ENCODE measurements around the gene USP6NL.
"Not testable (repeated sequence)": the region's sequence is repeated elsewhere in the genome, so short reads cannot be mapped to it uniquely, and the experiment has no call there.

The USP6NL gene

DNA sequence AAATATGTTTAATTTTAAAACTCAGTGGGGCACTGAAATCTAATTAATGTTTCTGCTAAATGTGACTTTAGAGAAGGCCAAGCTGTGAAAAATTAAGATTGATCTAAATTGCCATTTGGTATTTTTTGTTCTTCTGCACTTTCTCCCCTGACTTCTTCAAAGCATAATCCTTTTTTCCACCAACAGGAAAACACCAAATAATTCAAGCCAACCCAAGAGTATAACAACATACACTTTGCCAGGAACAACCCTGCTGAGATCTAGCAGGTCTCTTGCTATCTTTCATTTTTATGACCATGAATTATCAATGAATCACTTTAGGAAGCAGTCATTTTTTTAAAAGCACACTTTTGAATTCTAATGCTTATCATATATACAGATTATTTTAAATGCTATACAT, 100.1 kb downstream of the USP6NL start:
- no peak for DNase-seq

DNA sequence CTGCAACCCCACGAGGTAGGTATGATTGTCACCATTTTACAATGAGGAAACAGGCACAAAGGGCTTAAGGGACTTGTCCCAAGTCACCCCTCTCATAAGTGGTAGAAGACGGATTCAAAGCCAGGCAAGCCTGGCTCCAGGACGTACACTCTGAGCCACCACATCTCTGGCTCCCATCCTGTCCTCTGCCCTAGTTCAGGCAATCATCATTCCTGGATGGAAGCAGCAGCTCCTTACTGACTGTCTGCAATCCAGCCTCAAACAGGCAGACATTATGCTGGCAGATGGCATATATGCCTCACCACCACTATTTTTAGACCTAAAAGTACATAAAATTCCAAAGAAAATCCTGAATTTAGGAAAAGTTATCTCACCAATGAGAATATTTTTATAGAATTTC, 100.7 kb downstream of the USP6NL start:
- DNase-seq = no peak

DNA sequence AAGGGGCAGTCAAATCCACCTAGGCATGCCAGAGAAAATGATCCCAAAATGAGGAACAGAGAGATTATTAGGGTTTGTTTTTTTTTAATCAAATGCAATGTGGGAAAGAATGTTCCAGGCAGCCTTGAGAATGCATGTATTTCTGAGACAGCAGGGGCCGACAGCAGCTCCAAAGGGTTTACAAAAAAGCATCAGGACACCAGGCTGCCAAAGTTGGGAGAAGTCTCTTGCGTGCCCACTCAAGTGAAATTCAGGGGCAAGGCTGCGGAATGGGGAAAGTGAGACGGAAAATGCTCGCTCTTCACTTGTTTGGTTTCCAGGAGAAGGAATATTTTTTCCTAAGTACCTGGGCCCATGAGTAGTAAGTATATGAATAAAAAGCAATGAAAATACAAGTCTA, 101.2 kb downstream of the USP6NL start:
- DNase-seq = no peak

DNA sequence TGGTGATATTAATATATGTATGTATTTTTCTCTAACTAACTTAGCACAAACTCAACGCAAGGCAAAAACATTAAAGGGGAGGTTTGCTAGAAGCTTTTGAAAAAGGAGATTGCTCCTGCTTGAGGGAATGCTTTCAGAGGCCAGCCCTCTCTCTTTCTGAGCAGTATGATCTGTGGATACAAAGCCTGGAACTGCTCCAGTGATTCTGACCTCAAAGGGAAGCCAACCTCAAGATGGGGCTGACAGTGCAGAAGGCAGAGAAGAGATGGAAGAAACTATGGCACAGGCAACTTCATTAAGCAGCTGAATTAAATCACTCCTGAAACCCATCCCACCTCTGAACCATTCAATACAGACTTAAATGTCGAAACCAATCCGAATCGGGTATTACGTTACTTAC, 102.4 kb downstream of the USP6NL start:
- DNase-seq = no peak

DNA sequence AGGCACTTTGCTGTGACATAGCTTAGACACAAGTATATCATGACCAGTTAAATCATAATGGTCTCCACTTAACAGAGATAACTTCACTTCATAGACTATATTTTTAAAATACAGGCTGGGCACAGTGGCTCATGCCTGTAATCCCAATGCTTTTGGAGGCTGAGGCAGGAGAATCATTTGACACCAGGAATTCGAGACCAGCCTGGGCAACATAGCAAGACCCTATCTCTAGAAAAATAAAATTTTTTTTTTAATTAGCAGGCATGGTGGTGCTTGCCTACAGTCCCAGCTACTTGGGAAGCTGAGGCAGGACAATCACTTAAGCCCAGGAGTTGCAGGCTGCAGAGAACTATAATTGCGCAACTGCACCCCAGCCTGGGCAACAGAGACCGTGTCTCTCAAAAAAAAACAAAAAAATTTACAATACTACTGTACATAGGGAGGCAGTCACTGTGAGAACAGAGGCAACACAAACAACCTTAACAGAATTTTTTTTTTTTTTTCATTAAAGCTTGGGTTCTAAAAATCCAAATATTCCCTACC, 105.1 kb downstream of the USP6NL start:
- no peak for DNase-seq

DNA sequence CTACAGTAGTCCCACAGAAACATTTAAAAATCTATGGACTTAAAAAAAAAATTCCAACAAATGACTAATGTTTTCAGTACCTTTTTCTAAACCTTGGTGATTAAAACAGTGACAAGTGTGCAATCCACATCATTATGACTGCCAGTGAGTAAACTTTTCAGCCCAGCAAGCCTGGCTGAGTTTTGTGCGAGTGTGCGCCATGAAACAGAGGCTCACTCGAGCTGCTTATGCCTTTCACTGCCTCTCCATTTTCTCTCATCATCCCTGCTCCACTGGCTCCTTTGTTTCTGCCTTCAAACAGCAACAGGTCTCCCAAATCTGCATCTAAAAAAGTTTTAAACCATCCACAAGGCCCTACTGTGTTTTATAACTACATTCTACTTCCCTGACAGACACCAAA, 105.8 kb downstream of the USP6NL start:
- DNase-seq = no peak

DNA sequence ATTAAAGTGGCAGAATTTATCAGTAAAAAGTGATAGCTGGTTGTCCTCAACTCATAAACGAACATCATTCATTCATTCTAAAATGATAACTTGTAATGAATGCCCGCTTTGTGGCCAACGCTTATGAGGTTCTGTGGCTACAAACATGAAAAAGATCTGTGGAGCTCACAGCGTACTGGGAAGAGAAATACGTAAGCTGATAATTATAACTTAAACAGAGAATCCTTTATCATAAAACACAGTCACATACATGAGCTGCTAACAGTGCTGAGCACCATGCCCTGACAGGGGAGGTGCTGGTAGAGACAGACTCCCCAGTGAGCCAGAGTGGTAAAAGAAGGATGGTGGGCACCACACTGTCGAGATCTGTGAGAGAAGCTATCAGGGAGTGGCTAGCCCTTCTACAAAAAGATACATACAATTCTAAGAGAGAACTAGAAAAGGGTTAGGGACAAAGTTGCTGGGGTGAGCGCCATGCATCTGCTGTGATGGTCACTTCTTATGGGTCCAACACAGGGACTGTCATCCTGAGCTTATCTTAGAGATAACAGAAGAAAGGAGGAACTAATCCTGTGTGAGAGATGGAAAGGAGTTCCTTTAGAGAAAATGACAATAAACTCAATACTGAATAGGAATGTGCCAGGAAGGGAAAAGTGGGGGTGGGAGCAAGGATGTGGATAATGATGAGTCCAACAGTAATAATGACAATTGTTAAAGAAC, 106.7 kb downstream of the USP6NL start:
- DNase-seq = no peak

DNA sequence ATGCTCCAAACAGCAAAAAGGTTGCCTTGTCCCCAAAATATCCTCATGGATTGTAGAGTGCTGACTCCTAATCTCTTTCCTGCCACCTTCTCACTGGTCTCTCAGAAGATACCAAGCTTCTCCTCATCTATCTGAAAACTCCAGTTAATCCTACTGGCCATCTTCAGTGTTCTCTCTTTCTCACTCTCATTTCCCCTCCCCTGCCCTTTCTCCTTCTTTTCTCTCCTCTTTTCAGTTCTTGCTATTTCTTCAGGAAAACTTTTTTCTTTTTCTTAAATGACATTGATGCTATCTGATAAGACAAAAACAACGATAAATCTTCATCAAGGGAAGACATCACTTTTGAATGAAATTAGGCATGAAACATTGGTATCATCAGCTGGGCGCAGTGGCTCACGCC, 109.8 kb downstream of the USP6NL start:
- DNase-seq = no peak

DNA sequence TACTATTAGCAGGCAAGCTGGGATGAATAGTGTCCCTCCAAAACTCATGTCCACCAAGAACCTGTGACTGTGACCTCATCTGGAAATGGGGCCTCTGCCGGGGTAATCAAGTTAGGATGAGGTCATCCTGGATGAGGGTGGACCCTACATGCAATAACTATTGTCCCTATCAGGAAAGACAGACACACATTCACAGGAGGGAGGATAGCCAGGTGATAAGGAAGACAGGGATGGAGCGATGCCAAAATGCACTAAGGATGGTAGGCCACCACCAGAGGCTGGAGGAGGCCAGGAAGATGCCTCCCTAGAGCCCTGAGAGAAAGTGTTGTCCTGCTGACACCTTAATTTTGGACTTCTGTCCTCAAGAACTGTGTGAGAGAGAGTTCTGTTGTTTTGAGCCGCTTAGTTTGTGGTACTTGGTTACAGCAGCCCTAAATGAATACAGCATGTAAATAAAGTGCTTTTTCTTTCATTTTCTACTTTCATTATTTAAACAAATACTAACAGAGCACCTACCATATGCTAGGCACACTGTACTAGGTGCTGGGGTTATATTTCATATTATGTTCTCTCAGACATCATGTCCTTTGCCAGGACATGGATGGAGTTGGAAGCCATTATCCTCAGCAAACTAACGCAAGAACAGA, 111.9 kb downstream of the USP6NL start:
- no peak for DNase-seq

DNA sequence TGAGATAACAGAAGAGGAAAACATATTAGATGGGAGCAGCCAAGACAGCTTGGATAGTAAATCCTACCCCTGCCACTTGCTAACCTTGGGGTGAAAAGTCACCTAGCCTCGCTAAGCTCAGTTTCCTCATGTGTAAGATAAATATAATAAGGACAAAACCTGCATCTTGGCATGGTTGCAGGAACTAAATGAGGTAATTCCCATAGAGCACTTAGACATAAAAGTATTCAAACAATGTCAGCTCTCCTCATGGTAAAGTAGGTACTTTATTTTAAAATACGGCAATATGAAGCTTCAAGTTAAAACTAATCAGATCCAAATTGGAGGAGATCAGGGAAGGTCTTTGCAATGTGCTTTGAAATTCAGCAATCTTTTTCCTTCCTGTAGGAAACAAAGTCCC, 113.1 kb downstream of the USP6NL start:
- DNase-seq = no peak

DNA sequence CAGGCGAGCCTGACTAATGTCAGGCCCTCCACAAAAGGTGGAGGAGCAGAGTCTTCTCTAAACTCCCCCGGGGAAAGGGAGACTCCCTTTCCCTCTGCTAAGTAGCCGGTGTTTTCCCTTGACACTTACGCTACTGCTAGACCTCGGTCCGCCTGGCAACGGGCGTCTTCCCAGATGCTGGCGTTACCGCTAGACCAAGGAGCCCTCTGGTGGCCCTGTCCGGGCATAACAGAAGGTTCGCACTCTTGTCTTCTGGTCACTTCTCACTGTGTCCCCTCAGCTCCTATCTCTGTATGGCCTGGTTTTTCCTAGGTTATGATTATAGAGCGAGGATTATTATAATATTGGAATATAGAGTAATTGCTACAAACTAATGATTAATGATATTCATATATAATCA, 116.5 kb downstream of the USP6NL start:
- DNase-seq = not testable (repeated sequence)

DNA sequence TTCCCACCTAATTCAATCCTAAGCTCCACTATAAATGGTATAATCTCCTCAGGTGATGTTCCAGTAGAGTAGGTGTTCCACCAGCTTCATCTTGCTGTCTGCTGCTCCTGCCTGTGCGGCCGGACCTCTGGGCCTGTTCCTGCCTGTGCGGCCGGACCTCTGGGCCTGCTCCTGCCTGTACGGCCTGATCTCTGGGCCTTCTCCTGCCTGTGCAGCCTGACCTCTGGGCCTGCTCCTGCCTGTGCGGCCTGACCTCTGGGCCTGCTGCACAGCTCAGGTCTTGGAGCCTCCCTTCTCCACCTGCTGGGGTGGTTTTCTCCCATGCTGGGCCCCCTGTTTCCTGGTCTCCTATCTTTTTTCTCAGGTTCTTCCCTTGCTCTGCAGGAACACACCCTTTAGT, 117.8 kb downstream of the USP6NL start:
- DNase-seq = no peak

DNA sequence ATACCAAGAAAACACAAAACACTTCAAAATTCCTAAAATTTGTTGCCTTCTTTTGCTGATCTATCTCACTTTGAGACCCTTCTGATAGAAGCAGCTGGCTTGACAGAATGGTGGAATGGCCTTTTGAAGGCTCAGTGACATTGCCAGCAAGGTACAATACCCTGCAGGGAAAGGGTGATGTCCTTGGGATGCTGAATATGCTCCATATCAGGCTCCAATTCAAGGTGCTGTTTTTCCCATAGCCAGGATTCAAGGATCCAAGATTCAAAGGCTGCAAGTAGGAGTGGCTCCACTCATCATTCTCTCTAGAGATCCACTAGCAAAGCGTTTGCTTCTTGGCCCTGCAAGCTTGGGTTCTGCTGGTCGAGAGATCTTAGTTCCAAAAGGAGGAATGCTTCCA, 120.4 kb downstream of the USP6NL start:
- DNase-seq = no peak

DNA sequence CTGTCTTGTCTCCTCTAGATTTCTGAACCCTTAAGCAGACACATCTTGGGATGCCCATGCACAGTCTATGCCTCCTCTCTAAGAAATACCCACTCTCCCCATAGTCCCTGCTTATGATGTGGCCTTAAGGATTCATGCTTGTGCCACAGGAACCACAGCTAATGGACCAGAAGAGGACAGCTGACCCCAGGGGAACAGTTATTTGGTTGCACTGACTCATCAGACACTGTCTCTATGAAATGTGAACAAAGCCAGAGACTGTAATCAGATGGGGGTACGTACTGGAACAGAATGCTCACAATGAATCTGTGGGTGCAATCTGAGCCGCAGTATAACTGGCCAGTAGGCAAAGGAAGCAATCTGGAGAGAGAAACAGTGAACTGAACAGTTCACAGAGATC, 121.9 kb downstream of the USP6NL start:
- DNase-seq = no peak

DNA sequence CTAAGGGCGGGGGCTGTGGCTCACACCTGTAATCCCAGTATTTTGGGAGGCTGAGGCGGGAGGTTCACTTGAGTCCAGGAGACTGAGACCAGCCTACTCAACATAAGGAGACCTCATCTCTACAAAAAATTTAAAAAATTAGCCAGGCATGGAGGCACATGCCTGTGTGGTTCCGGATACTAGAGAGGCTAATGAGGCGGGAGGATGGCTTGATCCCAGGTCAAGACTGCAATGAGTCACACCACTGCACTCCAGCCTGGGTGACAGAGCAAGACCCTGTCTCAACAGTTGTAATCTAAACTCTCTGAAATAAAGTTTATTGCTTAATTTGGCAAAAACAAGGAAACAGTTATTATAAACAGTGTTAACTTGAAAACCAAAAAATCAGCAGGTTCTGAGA, 123.3 kb downstream of the USP6NL start:
- no peak for DNase-seq

DNA sequence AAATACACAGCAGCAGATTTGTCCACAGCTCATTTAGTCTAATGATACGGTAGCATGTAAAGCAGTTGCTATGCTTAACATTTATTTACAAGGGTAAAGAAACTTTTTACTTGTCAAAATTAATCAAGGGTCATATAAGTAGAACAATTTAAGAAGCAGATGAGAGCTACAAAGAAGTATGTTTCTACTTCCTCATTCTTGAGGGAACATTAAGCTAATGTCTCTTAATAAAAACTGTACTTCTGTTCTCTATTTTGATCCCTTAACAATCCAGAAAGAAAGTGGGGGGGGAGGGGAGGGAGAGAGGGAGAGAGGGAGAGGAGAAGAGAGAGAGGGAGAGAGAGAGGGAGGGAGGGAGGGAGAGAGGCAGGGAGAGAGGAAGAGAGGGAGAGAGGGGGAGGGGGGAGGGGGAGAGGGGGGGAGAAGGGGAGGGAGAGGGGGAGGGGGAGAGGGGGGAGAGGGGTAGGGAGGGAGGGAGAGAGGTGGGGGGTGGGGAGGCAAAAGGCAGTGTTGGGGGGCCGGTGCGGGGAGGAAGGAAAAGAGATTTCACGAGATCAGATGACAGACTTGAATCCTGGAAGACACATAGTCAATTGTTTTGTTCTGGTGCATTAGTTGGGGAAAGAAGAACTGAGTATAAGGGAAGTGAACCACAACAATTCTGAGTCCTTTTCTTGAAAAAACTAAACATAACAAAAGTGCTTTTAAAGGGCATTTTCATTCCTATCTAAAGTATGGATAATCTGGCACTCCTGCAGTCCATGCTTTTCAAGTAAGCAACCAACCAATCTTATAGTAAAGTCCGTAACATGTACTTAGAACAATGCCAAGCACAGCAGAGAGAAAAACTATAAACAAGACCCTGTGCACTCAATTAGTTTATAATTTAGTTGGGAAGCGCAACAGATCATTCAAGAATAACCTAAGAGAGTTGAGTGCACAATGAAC, 128.0 kb downstream of the USP6NL start:
- DNase-seq = no peak

DNA sequence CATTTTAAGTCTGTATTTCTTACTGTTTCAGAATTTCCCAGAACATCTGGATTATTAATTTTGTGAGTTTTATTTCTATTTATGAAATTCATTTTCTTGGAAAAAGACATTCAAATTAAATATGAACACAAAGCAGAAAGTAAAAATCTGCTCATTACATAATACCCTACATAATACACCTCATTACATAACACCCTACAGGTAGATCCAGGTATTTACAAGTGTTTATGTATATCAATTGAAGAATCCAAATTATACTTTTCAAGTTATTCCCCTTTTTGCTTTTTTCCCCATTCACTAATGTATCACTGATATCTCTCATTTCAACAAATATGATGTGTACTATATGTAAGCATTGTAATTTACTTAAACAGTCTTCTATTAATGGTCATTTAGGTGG, 129.1 kb downstream of the USP6NL start:
- no peak for DNase-seq

DNA sequence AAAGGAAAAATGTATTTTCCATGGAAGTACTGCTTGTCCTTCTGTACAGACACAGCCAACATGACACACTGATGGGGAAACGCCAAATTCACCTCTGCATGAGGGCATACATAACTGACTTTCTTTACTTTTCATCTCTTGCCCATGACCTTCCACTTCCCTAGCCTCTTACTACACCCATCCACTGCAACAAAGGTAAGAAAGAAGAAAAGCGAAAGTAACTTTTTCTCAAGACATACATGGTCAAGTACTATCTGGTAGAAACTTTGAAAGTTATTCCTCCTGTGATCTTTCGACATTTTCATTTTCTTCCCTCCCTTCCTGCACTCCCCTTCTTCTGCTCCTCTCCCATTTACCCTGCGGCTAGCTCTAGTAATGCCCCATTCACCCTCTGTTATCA, 130.8 kb downstream of the USP6NL start:
- DNase-seq = no peak

DNA sequence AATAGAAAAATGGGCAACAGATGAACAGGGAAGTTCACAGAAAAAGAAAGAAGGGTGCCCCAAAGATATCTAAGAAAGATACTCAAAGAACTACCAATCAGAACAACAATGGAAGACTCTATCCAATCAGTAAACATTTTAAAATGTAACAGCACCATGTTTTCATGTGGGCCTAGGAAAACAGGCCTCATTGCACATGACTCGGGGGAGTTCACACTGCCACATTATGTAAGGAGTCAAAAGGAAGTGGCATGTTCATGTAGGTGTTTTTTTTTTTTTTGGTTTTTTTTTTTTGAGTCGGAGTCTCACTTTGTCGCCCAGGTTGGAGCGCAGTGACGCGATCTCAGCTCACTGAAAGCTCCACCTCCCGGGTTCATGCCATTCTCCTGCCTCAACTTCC, 132.2 kb downstream of the USP6NL start:
- DNase-seq = no peak

DNA sequence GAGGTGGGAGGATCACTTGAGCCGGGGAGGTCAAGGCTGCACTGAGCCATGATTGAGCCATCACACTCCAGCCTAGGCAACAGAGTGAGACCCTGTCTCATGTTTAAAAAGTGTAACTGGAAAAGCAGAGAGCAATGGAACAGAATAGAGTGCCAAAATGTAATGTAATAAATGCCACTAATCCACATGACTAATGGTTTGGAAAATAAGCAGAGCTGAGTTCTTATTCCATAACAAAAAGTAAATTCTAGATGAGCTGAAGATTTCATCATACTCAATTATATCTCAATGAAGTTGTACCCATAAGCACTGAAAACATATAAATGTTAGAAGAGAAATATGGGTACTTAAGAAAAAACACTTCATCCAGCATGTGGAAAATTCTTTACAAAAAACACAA, 132.6 kb downstream of the USP6NL start:
- no peak for DNase-seq

DNA sequence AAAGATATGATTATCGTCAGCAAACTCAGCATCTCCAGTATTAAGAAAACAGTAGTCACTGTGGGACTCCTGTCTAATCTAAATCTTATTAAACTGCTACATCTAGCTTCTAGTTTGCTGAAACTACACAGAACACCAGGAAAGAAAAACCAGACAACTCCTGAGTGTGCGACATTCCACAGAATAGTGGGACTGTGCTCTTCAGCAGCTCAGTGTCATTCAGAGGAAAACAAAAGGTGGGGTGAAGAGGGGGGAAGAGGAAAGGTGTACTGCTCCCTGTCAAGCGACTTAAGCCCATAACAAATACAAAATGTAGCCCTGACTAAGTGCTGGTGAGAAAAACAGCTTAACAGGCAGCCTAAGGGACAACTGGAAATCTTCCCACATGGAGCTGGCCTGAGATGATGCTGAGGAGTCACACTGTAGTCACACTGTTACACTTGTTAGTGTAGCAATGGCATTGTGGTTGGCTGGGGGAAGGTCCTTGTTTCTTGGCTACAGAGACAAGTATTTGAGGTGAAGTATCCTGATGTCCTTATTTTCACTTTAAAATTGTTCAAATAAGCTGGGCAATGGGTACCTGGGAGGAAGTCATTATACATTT, 135.5 kb downstream of the USP6NL start:
- no peak for DNase-seq

DNA sequence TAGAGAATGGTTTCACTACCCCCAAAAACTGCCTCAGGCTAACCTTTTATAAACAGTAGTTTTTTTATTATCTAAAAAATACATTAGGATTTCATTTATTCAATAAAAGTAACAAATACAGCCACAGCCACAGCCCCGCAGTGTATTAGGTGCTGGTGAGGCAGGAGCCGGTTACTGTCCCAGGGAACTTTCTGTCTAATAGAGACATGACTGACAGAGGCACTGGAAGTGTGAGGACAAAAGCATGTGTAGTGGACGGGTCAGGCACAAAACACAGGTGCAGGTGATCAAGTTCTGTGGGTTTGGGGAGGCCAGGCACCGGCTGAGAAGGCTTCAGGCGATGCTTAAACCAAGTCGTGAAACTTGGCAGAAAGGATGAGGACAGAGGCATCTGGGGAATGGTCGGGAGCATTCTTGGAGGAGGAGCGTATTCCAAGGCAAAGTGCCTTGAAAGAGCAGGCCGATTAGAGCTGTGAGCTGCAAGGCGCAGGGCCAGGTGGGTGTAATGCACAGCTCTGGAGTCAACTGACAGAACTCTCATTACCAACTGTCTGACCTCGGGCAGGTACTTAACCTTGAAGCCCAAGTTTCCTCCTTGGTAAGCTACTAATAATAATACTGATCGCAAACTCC, 138.2 kb downstream of the USP6NL start:
- no peak for DNase-seq

Measured in CD4-positive, alpha-beta T cell treated with Interleukin-17A for 1 hour (primary cell).